HepG2 (cell line): ENCODE data around the gene FAIM. TPM values are rescaled to one million over a fixed set of nuclear protein-coding genes. Genes with fewer than 3 reads are reported as not detected.

Experiments used
- ATF6 ChIP-seq: sonication (generic); formaldehyde crosslinking; conservative IDR thresholded peaks from 2 replicates; pipeline ENCODE4 v1.4.0; 2020; ENCODE audit warnings: missing genetic modification reagents
- BRF2 ChIP-seq: sonication (generic); formaldehyde crosslinking; IDR thresholded peaks from 2 replicates; pipeline ENCODE4 v1.8.1; 2022; ENCODE audit warnings: mild to moderate bottlenecking, missing genetic modification reagents
- CSRNP2 ChIP-seq: sonication (generic); formaldehyde crosslinking; conservative IDR thresholded peaks from 2 replicates; pipeline ENCODE4 v1.8.0; 2022; ENCODE audit warnings: low read depth, missing genetic modification reagents
- ESRRA ChIP-seq: sonication (generic); formaldehyde crosslinking; IDR thresholded peaks from 2 replicates; pipeline ENCODE4 v1.5.1; 2020; ENCODE audit warnings: mild to moderate bottlenecking, low read depth, missing genetic modification reagents
- IRX3 ChIP-seq: sonication (generic); formaldehyde crosslinking; IDR thresholded peaks from 2 replicates; pipeline ENCODE4 v1.8.1; 2023; ENCODE audit warnings: mild to moderate bottlenecking, low read depth, missing genetic modification reagents, borderline replicate concordance
- KAT7 ChIP-seq: IDR thresholded peaks from 2 replicates; pipeline ENCODE4 v1.6.1; 2018; ENCODE audit warnings: borderline replicate concordance, missing compliant biosample characterization
- KDM5B ChIP-seq: sonication (generic); formaldehyde crosslinking; IDR thresholded peaks from 2 replicates; pipeline ENCODE4 v1.4.0; 2020; ENCODE audit warnings: missing genetic modification reagents, mild to moderate bottlenecking, borderline replicate concordance
- KLF12 ChIP-seq: sonication (generic); formaldehyde crosslinking; IDR thresholded peaks from 2 replicates; pipeline ENCODE4 v1.4.0; 2020; ENCODE audit warnings: missing genetic modification reagents, borderline replicate concordance
- MAF1 ChIP-seq: sonication (generic); formaldehyde crosslinking; IDR thresholded peaks from 2 replicates; pipeline ENCODE4 v1.5.0; 2020; ENCODE audit warnings: missing genetic modification reagents, borderline replicate concordance
- MTERF4 ChIP-seq: sonication (generic); formaldehyde crosslinking; IDR thresholded peaks from 2 replicates; pipeline ENCODE4 v1.8.0; 2023; ENCODE audit warnings: mild to moderate bottlenecking, missing genetic modification reagents
- MXD4 ChIP-seq: IDR thresholded peaks from 2 replicates; pipeline ENCODE4 v1.6.1; 2016; ENCODE audit warnings: mild to moderate bottlenecking, missing biosample characterization, missing genetic modification reagents
- PHF21A ChIP-seq: sonication (generic); formaldehyde crosslinking; IDR thresholded peaks from 2 replicates; pipeline ENCODE4 v1.5.0; 2020; ENCODE audit warnings: mild to moderate bottlenecking, missing genetic modification reagents
- U2AF1 ChIP-seq: fragments of 200-400 bp; formaldehyde crosslinking; optimal IDR thresholded peaks from 2 replicates; pipeline ENCODE3; 2017; ENCODE audit warnings: mild to moderate bottlenecking, low read depth, low read length
- XBP1 ChIP-seq: sonication (generic); formaldehyde crosslinking; IDR thresholded peaks from 2 replicates; pipeline ENCODE4 v1.5.0; 2020; ENCODE audit warnings: missing genetic modification reagents
- ZBTB21 ChIP-seq: sonication (generic); formaldehyde crosslinking; IDR thresholded peaks from 2 replicates; pipeline ENCODE4 v1.4.0; 2020; ENCODE audit warnings: missing genetic modification reagents
- ZC3H4 ChIP-seq: sonication (generic); formaldehyde crosslinking; IDR thresholded peaks from 2 replicates; pipeline ENCODE4 v1.4.0; 2020; ENCODE audit warnings: missing genetic modification reagents, borderline replicate concordance
- ZFP36L1 ChIP-seq: sonication (generic); formaldehyde crosslinking; IDR thresholded peaks from 2 replicates; pipeline ENCODE4 v1.8.0; 2022; ENCODE audit warnings: mild to moderate bottlenecking, missing genetic modification reagents, moderate library complexity
- ZNF124 ChIP-seq: sonication (generic); formaldehyde crosslinking; IDR thresholded peaks from 2 replicates; pipeline ENCODE4 v1.4.0; 2020; ENCODE audit warnings: missing genetic modification reagents
- ZNF256 ChIP-seq: sonication (generic); formaldehyde crosslinking; conservative IDR thresholded peaks from 2 replicates; pipeline ENCODE4 v1.4.0; 2020; ENCODE audit warnings: missing genetic modification reagents
- ZNF275 ChIP-seq: sonication (generic); formaldehyde crosslinking; IDR thresholded peaks from 2 replicates; pipeline ENCODE4 v1.8.0; 2022; ENCODE audit warnings: missing genetic modification reagents, mild to moderate bottlenecking, inconsistent platforms, borderline replicate concordance
- ZNF382 ChIP-seq: sonication (generic); formaldehyde crosslinking; IDR thresholded peaks from 2 replicates; pipeline ENCODE4 v1.5.0; 2020; ENCODE audit warnings: missing genetic modification reagents, mild to moderate bottlenecking, borderline replicate concordance
- polyA plus RNA-seq, 8 experiments: library from polyadenylated mRNA; depleted of rRNA in 3 of 8; stranded (reverse) in 7 of 8; unstranded in 1 of 8; fragments of >200 nt; fragmentation: Illumina TruSeq in 4 of 8; extraction: Trizol in 4 of 8; gene quantifications; 2 replicates each; pipeline versions ENCODE4 v1.2.1 to v1.2.3, GENCODE V29; 2011 to 2016; ENCODE audit warnings: low read depth in 4 of 8, missing spikeins in 1 of 8, mixed read lengths in 1 of 8; ENCODE audit not compliant: insufficient read depth in 1 of 8
- total RNA-seq, 5 experiments: library from RNA; depleted of rRNA; stranded (reverse); fragments of >200 nt; fragmentation: Illumina TruSeq; extraction: Trizol; gene quantifications; 2 replicates each; pipeline ENCODE4 v1.2.3, GENCODE V29; 2016; ENCODE audit warnings: low read depth in 1 of 5

FAIM gene
- total and polyA plus RNA-seq, 2 of the 13 experiments (the other 11 are each of a cell fraction or from before 2014, with no cell fraction given) = 4.3 to 25.8 TPM

- 0 out of 2 replicates have a peak, but pooled peaks have one; percentile 27 for TF ChIP-seq ZNF275 (CRISPR knock-in tag)
- no peak for TF ChIP-seq XBP1 (CRISPR knock-in tag)
- TF ChIP-seq ZNF256 (CRISPR knock-in tag) = no peak
- TF ChIP-seq IRX3 (CRISPR knock-in tag) = peak; percentile 21; the same call in 1 of the 2 replicates
- TF ChIP-seq ESRRA (CRISPR knock-in tag) = peak; percentile 46; the same call in 1 of the 2 replicates
- TF ChIP-seq CSRNP2 = no peak
- TF ChIP-seq KAT7 = peak; percentile 48; the same call in 1 of the 2 replicates
- no peak for TF ChIP-seq ZNF382 (CRISPR knock-in tag)
- peak; percentile 70; the same call in 1 of the 2 replicates for TF ChIP-seq MXD4 (CRISPR knock-in tag)
- TF ChIP-seq ZC3H4 (CRISPR knock-in tag) = peak; percentile 82; the same call in 1 of the 2 replicates
- peak; percentile 80 for TF ChIP-seq KLF12 (CRISPR knock-in tag)
- TF ChIP-seq ZNF124 (CRISPR knock-in tag) = 0 out of 2 replicates have a peak, but pooled peaks have one; percentile 77
- peak; percentile 91 for TF ChIP-seq KDM5B (CRISPR knock-in tag)
- no peak for TF ChIP-seq ATF6 (CRISPR knock-in tag)
- TF ChIP-seq ZFP36L1 (CRISPR knock-in tag) = no peak
- TF ChIP-seq MTERF4 (CRISPR knock-in tag) = no peak; the same call in 1 of the 2 replicates
- TF ChIP-seq BRF2 (CRISPR knock-in tag) = no peak
- peak; percentile 70 for TF ChIP-seq U2AF1
- TF ChIP-seq MAF1 (CRISPR knock-in tag) = peak; percentile 35; the same call in 1 of the 2 replicates
- no peak for TF ChIP-seq ZBTB21 (CRISPR knock-in tag)
- no peak for TF ChIP-seq PHF21A (CRISPR knock-in tag)
These were observed at the start of gene FAIM (continued) for GRCh38 chr3:138608322-138609135.
